C4-2B (cell line): ENCODE data around the gene RELN.

ENCODE experiments used
- H3K27ac ChIP-seq: fragments of 450-650 bp; 2 replicates; pipeline ENCODE4 v1.5.1; 2017
- CTCF ChIP-seq: fragments of 450-650 bp; conservative IDR thresholded peaks from 2 replicates; pipeline ENCODE4 v1.5.1; 2017; ENCODE audit warnings: mild to moderate bottlenecking
- ZFX ChIP-seq: fragments of 450-650 bp; IDR thresholded peaks from 2 replicates; pipeline ENCODE4 v1.6.1; 2017

The RELN gene

GRCh38 chr7:103593691-103594090 lies 395.8 kb downstream of the RELN start:
- TF ChIP-seq CTCF (no peak), ZFX (no peak)
- no peak overlapping the region for H3K27ac ChIP-seq

- TF ChIP-seq ZFX (no peak), CTCF (no peak)
- no peak overlapping the region for H3K27ac ChIP-seq
Measured at GRCh38 chr7:103592844-103593243, 396.6 kb downstream of the RELN start.

- no peak overlapping the region for H3K27ac ChIP-seq
- TF ChIP-seq ZFX (no peak), CTCF (no peak)
Measured at GRCh38 chr7:103592187-103592586, 397.3 kb downstream of the RELN start.

- no peak overlapping the region for H3K27ac ChIP-seq
- TF ChIP-seq CTCF (no peak), ZFX (no peak)
Measured at GRCh38 chr7:103580031-103580430, 409.4 kb downstream of the RELN start.

- no peak overlapping the region for H3K27ac ChIP-seq
- TF ChIP-seq CTCF (no peak), ZFX (no peak)
Measured at GRCh38 chr7:103577059-103577458, 412.4 kb downstream of the RELN start.

- no peak for TF ChIP-seq ZFX
- TF ChIP-seq CTCF = no peak
- H3K27ac ChIP-seq = no peak overlapping the region
Measured at GRCh38 chr7:103576641-103577040, 412.8 kb downstream of the RELN start.

- no peak for TF ChIP-seq ZFX
- TF ChIP-seq CTCF = no peak
- no peak overlapping the region for H3K27ac ChIP-seq
Measured at GRCh38 chr7:103574576-103574975, 414.9 kb downstream of the RELN start.
